Activated CD8-positive, alpha-beta T cell treated with anti-CD3 and anti-CD28 coated beads, Interleukin-2, amount 10 ng/mL, durations not matched to agents 7 days and 5 days (primary cell): ENCODE data around the gene GANAB. TPM values are rescaled to one million over a fixed set of nuclear protein-coding genes. Genes with fewer than 3 reads are reported as not detected.
A peak's percentile ranks its signal among the peaks of the same experiment; 100 is the strongest.
"Not testable (repeated sequence)": the region's sequence is repeated elsewhere in the genome, so short reads cannot be mapped to it uniquely, and the experiment has no call there.

Experiments
- ATAC-seq: fragments of 150-1000 bp; cut with Tn5 transposase; one replicate; pipeline ENCODE4 v1.10.0; 2021; ENCODE audit warnings: moderate library complexity
- CTCF ChIA-PET: fragments of 350-600 bp; sonication (Branson Sonifier 250); formaldehyde crosslinking; loops from one replicate; lab custom pipeline; 2021; ENCODE audit warnings: antibody characterized with exemption; lab: Charles Lee
- POLR2A ChIA-PET: fragments of 350-600 bp; sonication (Branson Sonifier 250); formaldehyde crosslinking; loops from one replicate; lab custom pipeline; 2021; ENCODE audit warnings: antibody characterized with exemption; lab: Charles Lee
- DNase-seq: peaks from one replicate; pipeline ENCODE4 v3.0.0-alpha.2; 2020
- H3K27ac Mint-ChIP-seq: one replicate; pipeline ENCODE4 v1.8.0; 2021; ENCODE audit warnings: mild to moderate bottlenecking, mixed read lengths
- H3K27me3 Mint-ChIP-seq: one replicate; pipeline ENCODE4 v1.8.0; 2021; ENCODE audit warnings: low read depth, mixed read lengths
- H3K36me3 Mint-ChIP-seq: one replicate; pipeline ENCODE4 v1.8.0; 2021; ENCODE audit warnings: low read depth, mixed read lengths
- H3K4me1 Mint-ChIP-seq: one replicate; pipeline ENCODE4 v1.8.0; 2021; ENCODE audit warnings: low read depth, mixed read lengths
- H3K4me3 Mint-ChIP-seq: one replicate; pipeline ENCODE4 v1.8.0; 2021; ENCODE audit warnings: mild to moderate bottlenecking, mixed read lengths
- H3K9me3 Mint-ChIP-seq: one replicate; pipeline ENCODE4 v1.8.0; 2022; ENCODE audit warnings: mixed read lengths; ENCODE audit not compliant: insufficient read depth
- total RNA-seq, 2 experiments: library from RNA; stranded (reverse); gene quantifications; one replicate each; pipeline ENCODE4 v1.2.3, GENCODE V29; 2021

GANAB gene
- total RNA-seq, 2 experiments from 2014 or later = 297 to 310 TPM

GRCh38 chr11:62678770-62679696 is 32.6 kb upstream of the GANAB start, which contains the start of gene UBXN1:
Gene UBXN1 (minus strand): TSS chr11:62679073. CDS start chr11:62678923, 150 bp downstream.
- Mint-ChIP-seq H3K9me3 (no peaks in the 10 kb centered on the region), H3K4me1 (peaks cover 42% of the 10 kb centered on the region), H3K27ac (peak within 1 kb of the TSS; percentile 87), H3K4me3 (peak within 1 kb of the TSS; percentile 92), H3K27me3 (no peaks in the 10 kb centered on the region), H3K36me3 (peaks cover 30% of the 10 kb centered on the region)
- CTCF ChIA-PET = interaction anchor here (1.3 to 7.0 kb wide), 7 partner anchors 7 to 66 kb away, joined by 4 to 77 read pairs (median 13); partner anchors contain the start of genes C11orf98, CSKMT, LBHD1 and LRRN4CL
- POLR2A ChIA-PET = interaction anchor here (0.6 to 3.4 kb wide), 12 partner anchors 10 to 1698 kb away, joined by 3 to 24 read pairs (median 4); partner anchors contain the start of genes C11orf98, CSKMT, INTS5 and LRRN4CL
- ATAC-seq (peak; percentile 88), DNase-seq (peak; percentile 89)

- ChIA-PET POLR2A (interaction anchor here (0.6 to 3.4 kb wide), 8 partner anchors 14 to 176 kb away, joined by 3 to 24 read pairs (median 4); partner anchors contain the start of genes C11orf98, CSKMT, INTS5 and TUT1), CTCF (interaction anchor here (7.0 kb wide), 1 partner anchor 16 kb away, joined by 77 read pairs; no protein-coding TSS in a partner anchor)
- H3K4me3 Mint-ChIP-seq = peak overlapping the region; percentile 92
- peaks cover 47% of the 10 kb centered on the region for H3K4me1 Mint-ChIP-seq
- ATAC-seq (no peak), DNase-seq (no peak)
- H3K27me3 Mint-ChIP-seq = no peaks in the 10 kb centered on the region
- H3K9me3 Mint-ChIP-seq = no peaks in the 10 kb centered on the region
- H3K36me3 Mint-ChIP-seq = peaks cover 36% of the 10 kb centered on the region
- peak overlapping the region; percentile 87 for H3K27ac Mint-ChIP-seq
These were observed 32.0 kb upstream of the GANAB start for GRCh38 chr11:62678433-62678769.

- no peak for ATAC-seq
- DNase-seq = no peak
- H3K9me3 Mint-ChIP-seq = no peaks in the 10 kb centered on the region
- H3K4me3 Mint-ChIP-seq = peak overlapping the region; percentile 92
- ChIA-PET CTCF (interaction anchor here (1.4 to 7.0 kb wide), 4 partner anchors 13 to 85 kb away, joined by 4 to 77 read pairs (median 6); partner anchors contain the start of genes C11orf98, MTA2 and TUT1), POLR2A (interaction anchor here (1.3 to 4.8 kb wide), 3 partner anchors 13 to 164 kb away, joined by 3 to 32 read pairs (median 8); partner anchors contain the start of genes C11orf98, CSKMT and INTS5)
- H3K27me3 Mint-ChIP-seq = no peaks in the 10 kb centered on the region
- peak overlapping the region; percentile 87 for H3K27ac Mint-ChIP-seq
- peaks cover 54% of the 10 kb centered on the region for H3K4me1 Mint-ChIP-seq
- H3K36me3 Mint-ChIP-seq = peaks cover 43% of the 10 kb centered on the region
These were observed 31.3 kb upstream of the GANAB start for GRCh38 chr11:62677714-62678113.

- Mint-ChIP-seq H3K4me3 (peak overlapping the region; percentile 47), H3K4me1 (peaks cover 59% of the 10 kb centered on the region), H3K27me3 (no peaks in the 10 kb centered on the region), H3K27ac (peak overlapping the region; percentile 87), H3K9me3 (no peaks in the 10 kb centered on the region), H3K36me3 (peaks cover 48% of the 10 kb centered on the region)
- DNase-seq (no peak), ATAC-seq (no peak)
- POLR2A ChIA-PET = interaction anchor here (1.3 to 4.8 kb wide), 5 partner anchors 10 to 179 kb away, joined by 3 to 32 read pairs (median 8); partner anchors contain the start of genes C11orf98, CSKMT and INTS5
- CTCF ChIA-PET = interaction anchor here (1.3 to 7.0 kb wide), 5 partner anchors 13 to 85 kb away, joined by 3 to 77 read pairs (median 5); partner anchors contain the start of genes C11orf98, MTA2 and TUT1
These were observed 30.7 kb upstream of the GANAB start for GRCh38 chr11:62677156-62677555.

GRCh38 chr11:62676698-62677097 is 30.3 kb upstream of the GANAB start:
- ATAC-seq = no peak
- DNase-seq = no peak
- Mint-ChIP-seq H3K9me3 (no peaks in the 10 kb centered on the region), H3K36me3 (peaks cover 50% of the 10 kb centered on the region), H3K4me1 (peaks cover 60% of the 10 kb centered on the region), H3K27ac (no peak overlapping the region), H3K4me3 (peak overlapping the region; percentile 47), H3K27me3 (no peaks in the 10 kb centered on the region)
- ChIA-PET CTCF (interaction anchor here (1.3 to 7.0 kb wide), 5 partner anchors 12 to 84 kb away, joined by 3 to 77 read pairs (median 5); partner anchors contain the start of genes C11orf98, MTA2 and TUT1), POLR2A (interaction anchor here (1.0 to 4.8 kb wide), 7 partner anchors 9 to 179 kb away, joined by 3 to 32 read pairs (median 3); partner anchors contain the start of genes C11orf98, CSKMT, INTS5 and TUT1)

- not testable (repeated sequence) for ATAC-seq, DNase-seq, H3K4me3 Mint-ChIP-seq, H3K27me3 Mint-ChIP-seq, H3K27ac Mint-ChIP-seq, H3K9me3 Mint-ChIP-seq
- Mint-ChIP-seq H3K36me3 (peaks cover 58% of the 10 kb centered on the region), H3K4me1 (peaks cover 65% of the 10 kb centered on the region)
- ChIA-PET CTCF (interaction anchor here (1.2 to 1.6 kb wide), 2 partner anchors 52 to 111 kb away, joined by 3 to 4 read pairs; partner anchors contain the start of genes HNRNPUL2 and TTC9C), POLR2A (interaction anchor here (1.0 to 4.8 kb wide), 7 partner anchors 8 to 166 kb away, joined by 3 to 32 read pairs (median 6); partner anchors contain the start of genes C11orf98, CSKMT and TUT1)
These were observed 29.0 kb upstream of the GANAB start for GRCh38 chr11:62675415-62675814.

- DNase-seq = no peak
- ATAC-seq = no peak
- H3K9me3 Mint-ChIP-seq = no peaks in the 10 kb centered on the region
- peaks cover 68% of the 10 kb centered on the region for H3K4me1 Mint-ChIP-seq
- CTCF ChIA-PET = interaction anchor here (1.0 to 3.3 kb wide), 4 partner anchors 22 to 74 kb away, joined by 3 to 12 read pairs (median 3); partner anchors contain the start of genes B3GAT3 and EML3
- POLR2A ChIA-PET = interaction anchor here (1.3 to 6.0 kb wide), 6 partner anchors 8 to 168 kb away, joined by 3 to 39 read pairs (median 21); partner anchors contain the start of genes BSCL2, C11orf98, CSKMT and GNG3
- peaks cover 62% of the 10 kb centered on the region for H3K36me3 Mint-ChIP-seq
- no peaks in the 10 kb centered on the region for H3K27me3 Mint-ChIP-seq
- peak overlapping the region; percentile 99 for H3K4me3 Mint-ChIP-seq
- peak overlapping the region; percentile 99 for H3K27ac Mint-ChIP-seq
These were observed 26.7 kb upstream of the GANAB start for GRCh38 chr11:62673196-62673525.

- Mint-ChIP-seq H3K9me3 (no peaks in the 10 kb centered on the region), H3K36me3 (peaks cover 61% of the 10 kb centered on the region), H3K4me1 (peaks cover 67% of the 10 kb centered on the region), H3K4me3 (peak within 1 kb of the TSS; percentile 99), H3K27me3 (no peaks in the 10 kb centered on the region), H3K27ac (peak within 1 kb of the TSS; percentile 99)
- ATAC-seq (peak; percentile 85), DNase-seq (peak; percentile 81)
- POLR2A ChIA-PET = interaction anchor here (0.6 to 6.0 kb wide), 34 partner anchors 9 to 214 kb away, joined by 3 to 39 read pairs (median 5); partner anchors contain the start of genes B3GAT3, BSCL2, EEF1G and EML3
- CTCF ChIA-PET = interaction anchor here (0.9 to 3.5 kb wide), 10 partner anchors 9 to 115 kb away, joined by 3 to 13 read pairs (median 6); partner anchors contain the start of genes EML3, LRRN4CL, TAF6L and TUT1
These were observed 25.4 kb upstream of the GANAB start, which contains the start of the genes LBHD1 and UQCC3 for GRCh38 chr11:62671608-62672389. Gene LBHD1 (minus strand): TSS chr11:62672267. CDS start chr11:62670031, 2,236 bp downstream. Gene UQCC3 (plus strand): TSS chr11:62671673. CDS start chr11:62671746, 73 bp downstream.

- H3K36me3 Mint-ChIP-seq = peaks cover 61% of the 10 kb centered on the region
- H3K9me3 Mint-ChIP-seq = no peaks in the 10 kb centered on the region
- CTCF ChIA-PET = interaction anchor here (0.9 to 3.5 kb wide), 9 partner anchors 9 to 115 kb away, joined by 3 to 13 read pairs (median 8); partner anchors contain the start of genes EML3, LRRN4CL, TAF6L and TUT1
- POLR2A ChIA-PET = interaction anchor here (0.6 to 6.0 kb wide), 27 partner anchors 8 to 211 kb away, joined by 3 to 39 read pairs (median 6); partner anchors contain the start of genes BSCL2, EML3, HNRNPUL2 and INTS5
- peak overlapping the region; percentile 99 for H3K27ac Mint-ChIP-seq
- H3K4me3 Mint-ChIP-seq = peak overlapping the region; percentile 99
- no peaks in the 10 kb centered on the region for H3K27me3 Mint-ChIP-seq
- peaks cover 66% of the 10 kb centered on the region for H3K4me1 Mint-ChIP-seq
- DNase-seq (no peak), ATAC-seq (peak; percentile 20)
These were observed 24.8 kb upstream of the GANAB start for GRCh38 chr11:62671236-62671607.
